H1 (cell line): ENCODE measurements around the gene INPP4A. TPM values are rescaled to one million over a fixed set of nuclear protein-coding genes. Genes with fewer than 3 reads are reported as not detected.

Source experiments
- ASH2L ChIP-seq: fragments of 200-600, 300-600 bp; sonication (generic); IDR thresholded peaks from one replicate; pipeline ENCODE4 v1.7.1; 2017; ENCODE audit warnings: low read length
- CHD7 ChIP-seq: fragments of 300-600 bp; sonication (generic); IDR thresholded peaks from 2 replicates; pipeline ENCODE4 v1.7.1; 2012; ENCODE audit warnings: low read length, moderate library complexity, mild to moderate bottlenecking, inconsistent platforms; ENCODE audit not compliant: insufficient replicate concordance
- CTCF ChIP-seq, 3 experiments: IDR thresholded peaks; 1 replicate in 2 of 3; 2 replicates in 1 of 3; pipeline versions ENCODE4 v1.5.1 to v1.6.1; 2011; ENCODE audit warnings: low read length in 3 of 3, mild to moderate bottlenecking in 3 of 3, inconsistent platforms in 2 of 3, low read depth in 1 of 3, moderate library complexity in 1 of 3; ENCODE audit not compliant: insufficient read depth in 1 of 3; ENCODE audit errors: control extremely low read depth in 1 of 3
- KDM1A ChIP-seq: fragments of 200-600, 300-600 bp; sonication (generic); IDR thresholded peaks from 2 replicates; pipeline ENCODE4 v1.7.1; 2016; ENCODE audit warnings: mild to moderate bottlenecking, low read length, borderline replicate concordance
- POLR2A ChIP-seq, 2 experiments: IDR thresholded peaks; 1 replicate in 1 of 2; 2 replicates in 1 of 2; pipeline ENCODE4 v1.6.1; 2011; ENCODE audit warnings: low read depth in 2 of 2, low read length in 2 of 2, mild to moderate bottlenecking in 2 of 2; ENCODE audit errors: control extremely low read depth in 1 of 2
- SRF ChIP-seq: IDR thresholded peaks from 2 replicates; pipeline ENCODE4 v1.6.1; 2011; ENCODE audit warnings: mild to moderate bottlenecking, low read depth, low read length, moderate library complexity
- TBP ChIP-seq: IDR thresholded peaks from 2 replicates; pipeline ENCODE4 v1.6.1; 2011; ENCODE audit warnings: low read depth, low read length, improper control_type of control experiment
- polyA plus RNA-seq, 7 experiments: library from polyadenylated mRNA; depleted of rRNA in 3 of 7; stranded (reverse) in 5 of 7; unstranded in 2 of 7; fragments of >200 nt in 5 of 7; fragments of 200-250 nt in 2 of 7; gene quantifications; 1 replicate in 5 of 7; 2 replicates in 1 of 7; 4 replicates in 1 of 7; pipeline versions ENCODE4 v1.2.1 to v1.2.3, GENCODE V29; 2011 to 2013; ENCODE audit warnings: missing spikeins in 2 of 7, mixed read lengths in 2 of 7
- total RNA-seq: library from RNA; stranded (reverse); fragmentation: NEBNext Ultra II Directional; extraction: Animal tissue kit (Norgen Biotek cat#: 25700); gene quantifications from 2 replicates; pipeline ENCODE4 v1.2.1, GENCODE V29; 2021

Gene INPP4A
- total and polyA plus RNA-seq, 2 of the 8 experiments (the other 6 are each of a cell fraction or from before 2014, with no cell fraction given): 25.6 to 34.3 TPM

- TF ChIP-seq CTCF (IDR thresholded peaks at IDR 0.05; ENCODE audit: control extremely low read depth in 1 of 3, insufficient read depth in 1 of 3, low read depth in 1 of 3, low read length in 3 of 3) (no peak), POLR2A (IDR thresholded peaks at IDR 0.05; ENCODE audit: control extremely low read depth in 1 of 2, low read depth in 2 of 2, low read length in 2 of 2) (peak; percentile 65 to 91), SRF (no peak), TBP (peak; percentile 81; the same call in 1 of the 2 replicates), CHD7 (no peak), ASH2L (peak; percentile 99), KDM1A (no peak)
These were observed 163.7 kb downstream of the INPP4A start, which contains the start of the genes COA5 and UNC50 (continued) for GRCh38 chr2:98608116-98608961.
